ENCODE measurements around the gene RASD2. TPM values are rescaled to one million over a fixed set of nuclear protein-coding genes. Genes with fewer than 3 reads are reported as not detected.
"Not testable (repeated sequence)": the region's sequence is repeated elsewhere in the genome, so short reads cannot be mapped to it uniquely, and the experiment has no call there.

The RASD2 gene
- total RNA-seq, 5 donors from 2014 or later (not counting 1 experiment from before 2014, with no cell fraction given), result 0.19 to 1.7 (median 1.0) TPM; not detected in 2

DNA sequence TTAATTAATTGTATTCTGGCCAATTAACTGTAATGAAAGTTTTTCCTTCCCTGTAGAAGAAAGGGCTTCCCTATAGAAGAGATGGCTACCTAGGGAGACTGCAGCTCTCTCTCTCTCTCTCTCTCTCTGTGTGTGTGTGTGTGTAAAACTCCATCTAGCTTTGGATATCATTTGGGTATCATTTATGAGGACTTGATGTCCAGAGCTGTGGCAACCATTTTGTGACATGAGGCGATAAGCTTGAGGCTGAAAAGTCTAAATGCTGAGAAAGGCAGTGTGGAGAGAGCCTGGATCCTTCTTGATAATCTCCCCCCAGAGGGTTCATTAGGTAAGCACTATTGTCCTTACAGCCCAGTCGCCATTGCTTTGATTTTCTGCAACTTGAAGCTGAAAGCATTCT, 30.7 kb upstream of the RASD2 start:
- Mint-ChIP-seq H3K4me3 (no peak overlapping the region), H3K9me3 (no peaks in the 10 kb centered on the region), H3K4me1 (no peaks in the 10 kb centered on the region), H3K27ac (no peak overlapping the region), H3K36me3 (no peaks in the 10 kb centered on the region), H3K27me3 (peaks cover 15 to 28% of the 10 kb centered on the region in 2 donors)
- Histone ChIP-seq H3K4me1 (ENCODE audit: control insufficient read depth in 1 of 2, extremely low read depth in 1 of 2, insufficient read depth in 2 of 2, low read length in 2 of 2) (no peaks in the 10 kb centered on the region), H3K9me3 (no peaks in the 10 kb centered on the region), H3K4me3 (ENCODE audit: control insufficient read depth in 1 of 2, extremely low read depth in 1 of 2, low read length in 1 of 2) (no peak overlapping the region), H3K27ac (ENCODE audit: low read length) (no peak overlapping the region), H3K36me3 (ENCODE audit: control insufficient read depth in 2 of 2, extremely low read depth in 1 of 2, insufficient read depth in 1 of 2, low read length in 1 of 2) (no peaks in the 10 kb centered on the region), H3K27me3 (replicated peaks in 1 of 2; ENCODE audit: control insufficient read depth in 2 of 2, extremely low read depth in 1 of 2, insufficient read depth in 2 of 2, low read length in 1 of 2) (peaks cover 0 to 21% of the 10 kb centered on the region in 2 experiments)
- CTCF ChIA-PET, result no interaction called here
- no CpG with 5 or more reads among the region's 2 CpGs for WGBS (ENCODE audit: insufficient coverage)
- ATAC-seq (replicated peaks in 1 of 4), result no peak
- POLR2A ChIA-PET, result no interaction called here
- no peak for DNase-seq

GRCh38 chr22:35510481-35510934, 30.1 kb upstream of the RASD2 start:
- no peak overlapping the region for H3K27ac Mint-ChIP-seq
- Histone ChIP-seq H3K4me1 (ENCODE audit: control insufficient read depth in 1 of 2, extremely low read depth in 1 of 2, insufficient read depth in 2 of 2, low read length in 2 of 2) (no peaks in the 10 kb centered on the region), H3K9me3 (no peaks in the 10 kb centered on the region), H3K27me3 (replicated peaks in 1 of 2; ENCODE audit: control insufficient read depth in 2 of 2, extremely low read depth in 1 of 2, insufficient read depth in 2 of 2, low read length in 1 of 2) (peaks cover 0 to 21% of the 10 kb centered on the region in 2 experiments), H3K27ac (ENCODE audit: low read length) (no peak overlapping the region), H3K4me3 (ENCODE audit: control insufficient read depth in 1 of 2, extremely low read depth in 1 of 2, low read length in 1 of 2) (no peak overlapping the region), H3K36me3 (ENCODE audit: control insufficient read depth in 2 of 2, extremely low read depth in 1 of 2, insufficient read depth in 1 of 2, low read length in 1 of 2) (no peaks in the 10 kb centered on the region)
- H3K4me3 Mint-ChIP-seq, result no peak overlapping the region
- H3K36me3 Mint-ChIP-seq, result no peaks in the 10 kb centered on the region
- ATAC-seq (replicated peaks in 1 of 4), result no peak
- H3K4me1 Mint-ChIP-seq, result no peaks in the 10 kb centered on the region
- ChIA-PET CTCF (no interaction called here), POLR2A (no interaction called here)
- H3K9me3 Mint-ChIP-seq, result no peaks in the 10 kb centered on the region
- no peak for DNase-seq
- WGBS (ENCODE audit: insufficient coverage), result 100% methylated on average over 2 of the region's 6 CpGs
- H3K27me3 Mint-ChIP-seq, result peaks cover 15 to 28% of the 10 kb centered on the region in 2 donors

GRCh38 chr22:35510951-35511350, 29.7 kb upstream of the RASD2 start:
- DNase-seq (no peak), ATAC-seq (replicated peaks in 1 of 4) (no peak)
- Histone ChIP-seq H3K4me1 (ENCODE audit: control insufficient read depth in 1 of 2, extremely low read depth in 1 of 2, insufficient read depth in 2 of 2, low read length in 2 of 2) (no peaks in the 10 kb centered on the region), H3K4me3 (ENCODE audit: control insufficient read depth in 1 of 2, extremely low read depth in 1 of 2, low read length in 1 of 2) (no peak overlapping the region), H3K27ac (ENCODE audit: low read length) (no peak overlapping the region), H3K36me3 (ENCODE audit: control insufficient read depth in 2 of 2, extremely low read depth in 1 of 2, insufficient read depth in 1 of 2, low read length in 1 of 2) (no peaks in the 10 kb centered on the region), H3K9me3 (no peaks in the 10 kb centered on the region), H3K27me3 (replicated peaks in 1 of 2; ENCODE audit: control insufficient read depth in 2 of 2, extremely low read depth in 1 of 2, insufficient read depth in 2 of 2, low read length in 1 of 2) (peaks cover 0 to 21% of the 10 kb centered on the region in 2 experiments)
- no peak overlapping the region for H3K27ac Mint-ChIP-seq
- no peak overlapping the region for H3K4me3 Mint-ChIP-seq
- H3K9me3 Mint-ChIP-seq, result no peaks in the 10 kb centered on the region
- WGBS (ENCODE audit: insufficient coverage), result 71% methylated on average over 3 of the region's 4 CpGs
- no peaks in the 10 kb centered on the region for H3K36me3 Mint-ChIP-seq
- CTCF ChIA-PET, result no interaction called here
- POLR2A ChIA-PET, result no interaction called here
- peaks cover 17 to 28% of the 10 kb centered on the region in 2 donors for H3K27me3 Mint-ChIP-seq
- H3K4me1 Mint-ChIP-seq, result no peaks in the 10 kb centered on the region

DNA sequence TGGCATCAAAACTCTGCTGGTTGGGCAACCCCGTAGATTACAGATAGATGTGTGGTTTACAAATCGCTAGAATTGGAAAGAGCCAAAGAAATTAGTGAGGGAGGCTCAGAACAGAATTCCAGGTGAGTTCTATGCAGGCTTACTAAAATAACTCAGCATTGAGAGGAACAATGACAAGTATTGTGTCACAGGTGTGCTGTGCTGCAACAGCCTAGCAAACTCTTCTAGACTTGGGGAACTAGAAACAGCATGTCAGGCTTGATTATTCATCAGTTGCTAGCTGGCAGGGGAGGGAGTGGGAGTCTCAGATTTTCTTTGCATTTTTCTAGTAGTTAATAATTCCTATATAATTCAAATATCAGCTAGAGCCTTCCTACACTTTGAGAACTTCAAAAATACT, 26.3 kb upstream of the RASD2 start:
- Mint-ChIP-seq H3K27ac (no peak overlapping the region), H3K36me3 (no peaks in the 10 kb centered on the region), H3K4me3 (no peak overlapping the region), H3K4me1 (no peaks in the 10 kb centered on the region), H3K9me3 (no peaks in the 10 kb centered on the region), H3K27me3 (peaks cover 26 to 42% of the 10 kb centered on the region in 2 donors)
- ChIA-PET POLR2A (no interaction called here), CTCF (no interaction called here)
- Histone ChIP-seq H3K4me3 (ENCODE audit: control insufficient read depth in 1 of 2, extremely low read depth in 1 of 2, low read length in 1 of 2) (no peak overlapping the region), H3K36me3 (ENCODE audit: control insufficient read depth in 2 of 2, extremely low read depth in 1 of 2, insufficient read depth in 1 of 2, low read length in 1 of 2) (no peaks in the 10 kb centered on the region), H3K27ac (ENCODE audit: low read length) (no peak overlapping the region), H3K27me3 (replicated peaks in 1 of 2; ENCODE audit: control insufficient read depth in 2 of 2, extremely low read depth in 1 of 2, insufficient read depth in 2 of 2, low read length in 1 of 2) (peaks cover 0 to 32% of the 10 kb centered on the region in 2 experiments), H3K4me1 (ENCODE audit: control insufficient read depth in 1 of 2, extremely low read depth in 1 of 2, insufficient read depth in 2 of 2, low read length in 2 of 2) (no peaks in the 10 kb centered on the region), H3K9me3 (no peaks in the 10 kb centered on the region)
- DNase-seq (no peak), ATAC-seq (replicated peaks in 1 of 4) (no peak)
- WGBS (ENCODE audit: insufficient coverage), result 62% methylated on average over 2 of the region's 2 CpGs

DNA sequence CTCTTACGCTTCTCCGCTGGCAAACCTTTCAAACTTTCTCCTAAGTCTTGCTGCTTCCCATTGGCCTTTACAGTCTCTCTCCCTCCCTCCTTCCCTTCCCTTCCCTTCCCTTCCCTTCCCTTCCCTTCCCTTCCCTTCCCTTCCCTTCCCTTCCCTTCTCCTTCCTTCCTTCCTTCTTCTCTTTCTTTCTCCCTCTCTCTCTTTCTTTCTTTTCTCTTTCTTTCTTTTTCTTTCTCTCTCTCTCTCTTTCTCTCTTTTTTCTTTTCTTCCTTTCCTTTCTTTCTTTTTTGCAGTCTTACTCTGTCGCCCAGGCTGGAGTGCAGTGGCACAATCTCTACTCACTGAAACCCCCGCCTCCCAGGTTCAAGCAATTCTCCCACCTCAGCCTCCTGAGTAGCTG, 24.7 kb upstream of the RASD2 start:
- H3K4me1 ChIP-seq (ENCODE audit: control insufficient read depth in 1 of 2, extremely low read depth in 1 of 2, insufficient read depth in 2 of 2, low read length in 2 of 2); H3K4me3 ChIP-seq (ENCODE audit: control insufficient read depth in 1 of 2, extremely low read depth in 1 of 2, low read length in 1 of 2); H3K9me3 ChIP-seq; H3K36me3 Mint-ChIP-seq; H3K9me3 Mint-ChIP-seq; DNase-seq; H3K27ac ChIP-seq (ENCODE audit: low read length); H3K36me3 ChIP-seq (ENCODE audit: control insufficient read depth in 2 of 2, extremely low read depth in 1 of 2, insufficient read depth in 1 of 2, low read length in 1 of 2); POLR2A ChIA-PET; ATAC-seq (replicated peaks in 1 of 4); H3K4me3 Mint-ChIP-seq; H3K4me1 Mint-ChIP-seq; H3K27ac Mint-ChIP-seq: not testable (repeated sequence)
- WGBS (ENCODE audit: insufficient coverage), result 95% methylated on average over 3 of the region's 4 CpGs
- CTCF ChIA-PET, result interaction anchor here in 1 of 2 donors (0.7 kb wide), 1 partner anchor 25 kb away, joined by 4 read pairs; no protein-coding TSS in a partner anchor
- peaks cover 0 to 30% of the 10 kb centered on the region in 2 experiments for H3K27me3 ChIP-seq (replicated peaks in 1 of 2; ENCODE audit: control insufficient read depth in 2 of 2, extremely low read depth in 1 of 2, insufficient read depth in 2 of 2, low read length in 1 of 2)
- H3K27me3 Mint-ChIP-seq, result peaks cover 21 to 35% of the 10 kb centered on the region in 2 donors

- 92% methylated on average over 8 of the region's 9 CpGs for WGBS (ENCODE audit: insufficient coverage)
- no peak overlapping the region for H3K27ac ChIP-seq (ENCODE audit: low read length)
- H3K9me3 Mint-ChIP-seq, result no peaks in the 10 kb centered on the region
- POLR2A ChIA-PET, result no interaction called here
- peaks cover 17 to 32% of the 10 kb centered on the region in 2 donors for H3K27me3 Mint-ChIP-seq
- DNase-seq (no peak), ATAC-seq (replicated peaks in 1 of 4) (no peak)
- H3K36me3 Mint-ChIP-seq, result no peaks in the 10 kb centered on the region
- no peak overlapping the region for H3K4me3 ChIP-seq (ENCODE audit: control insufficient read depth in 1 of 2, extremely low read depth in 1 of 2, low read length in 1 of 2)
- H3K4me3 Mint-ChIP-seq, result no peak overlapping the region
- no peak overlapping the region for H3K27ac Mint-ChIP-seq
- H3K27me3 ChIP-seq (replicated peaks in 1 of 2; ENCODE audit: control insufficient read depth in 2 of 2, extremely low read depth in 1 of 2, insufficient read depth in 2 of 2, low read length in 1 of 2), result peaks cover 0 to 35% of the 10 kb centered on the region in 2 experiments
- CTCF ChIA-PET, result no interaction called here
- H3K4me1 ChIP-seq (ENCODE audit: control insufficient read depth in 1 of 2, extremely low read depth in 1 of 2, insufficient read depth in 2 of 2, low read length in 2 of 2), result no peaks in the 10 kb centered on the region
- H3K9me3 ChIP-seq, result no peaks in the 10 kb centered on the region
- H3K4me1 Mint-ChIP-seq, result no peaks in the 10 kb centered on the region
- no peaks in the 10 kb centered on the region for H3K36me3 ChIP-seq (ENCODE audit: control insufficient read depth in 2 of 2, extremely low read depth in 1 of 2, insufficient read depth in 1 of 2, low read length in 1 of 2)
Measured at GRCh38 chr22:35516723-35517122, 23.9 kb upstream of the RASD2 start.

GRCh38 chr22:35517207-35517606, 23.4 kb upstream of the RASD2 start:
- no peaks in the 10 kb centered on the region for H3K9me3 Mint-ChIP-seq
- Histone ChIP-seq H3K4me3 (ENCODE audit: control insufficient read depth in 1 of 2, extremely low read depth in 1 of 2, low read length in 1 of 2) (no peak overlapping the region), H3K27me3 (replicated peaks in 1 of 2; ENCODE audit: control insufficient read depth in 2 of 2, extremely low read depth in 1 of 2, insufficient read depth in 2 of 2, low read length in 1 of 2) (peaks cover 0 to 36% of the 10 kb centered on the region in 2 experiments), H3K36me3 (ENCODE audit: control insufficient read depth in 2 of 2, extremely low read depth in 1 of 2, insufficient read depth in 1 of 2, low read length in 1 of 2) (no peaks in the 10 kb centered on the region), H3K27ac (ENCODE audit: low read length) (no peak overlapping the region), H3K4me1 (ENCODE audit: control insufficient read depth in 1 of 2, extremely low read depth in 1 of 2, insufficient read depth in 2 of 2, low read length in 2 of 2) (no peaks in the 10 kb centered on the region), H3K9me3 (no peaks in the 10 kb centered on the region)
- no peak overlapping the region for H3K4me3 Mint-ChIP-seq
- no peak overlapping the region for H3K27ac Mint-ChIP-seq
- ChIA-PET POLR2A (no interaction called here), CTCF (no interaction called here)
- peaks cover 22 to 35% of the 10 kb centered on the region in 2 donors for H3K27me3 Mint-ChIP-seq
- H3K4me1 Mint-ChIP-seq, result no peaks in the 10 kb centered on the region
- WGBS (ENCODE audit: insufficient coverage), result 79% methylated on average over 4 of the region's 6 CpGs
- no peak for ATAC-seq (replicated peaks in 1 of 4)
- H3K36me3 Mint-ChIP-seq, result no peaks in the 10 kb centered on the region
- DNase-seq, result no peak

Measured in T-cell (primary cell).